Smooth muscle cell of bladder (primary cell): Measurements from ENCODE around the gene KDF1. TPM values are rescaled to one million over a fixed set of nuclear protein-coding genes. Genes with fewer than 3 reads are reported as not detected.

ENCODE experiments used
- total RNA-seq: library from RNA; depleted of rRNA; stranded (reverse); fragments of >200 nt; gene quantifications from 2 replicates; pipeline ENCODE4 v1.2.3, GENCODE V29; 2014

The KDF1 gene
- total RNA-seq, result not detected in 2 replicates

GRCh38 chr1:26959722-26960624, at the start of gene KDF1:
Gene KDF1, minus strand, starts transcription at chr1:26960468. Its CDS starts 8,088 bp downstream, at chr1:26952380.

GRCh38 chr1:26993237-26994019, 33.2 kb upstream of the KDF1 start, which contains the start of gene TRNP1:
Gene TRNP1, plus strand, starts transcription at chr1:26993692. Its CDS starts 95 bp downstream, at chr1:26993787.

GRCh38 chr1:26921540-26922430, 38.5 kb downstream of the KDF1 start, which contains the start of gene NUDC:
Gene NUDC, plus strand, starts transcription at chr1:26921743. Its CDS starts 106 bp downstream, at chr1:26921849.

GRCh38 chr1:26913754-26914619, 46.3 kb downstream of the KDF1 start, which contains the start of gene NR0B2:
Gene NR0B2, minus strand, starts transcription at chr1:26913975. Its CDS starts 35 bp downstream, at chr1:26913940.

GRCh38 chr1:26900001-26900814, 60.1 kb downstream of the KDF1 start, which contains the start of gene GPATCH3:
Gene GPATCH3, minus strand, starts transcription at chr1:26900467. Its CDS starts 25 bp downstream, at chr1:26900442.

Other genes with a start within 250 kb of the KDF1 start
- gene PIGV, start 172.5 kb downstream of the KDF1 start, total RNA-seq, result 18.1 and 22.2 TPM in 2 replicates
- gene ZDHHC18, start 133.8 kb downstream of the KDF1 start, total RNA-seq, result 4.4 and 5.1 TPM in 2 replicates
- 0.28 TPM in 2 replicates for gene SFN, start 97.3 kb downstream of the KDF1 start, total RNA-seq
- 11.1 and 12.1 TPM in 2 replicates for gene GPN2, start 70.2 kb downstream of the KDF1 start, total RNA-seq
- gene GPATCH3, start 60.0 kb downstream of the KDF1 start, total RNA-seq, result 8.4 and 10.1 TPM in 2 replicates
- not detected in 2 replicates for gene NR0B2, start 46.5 kb downstream of the KDF1 start, total RNA-seq
- 21.5 and 31.8 TPM in 2 replicates for gene NUDC, start 38.7 kb downstream of the KDF1 start, total RNA-seq
- 9.7 and 15.7 TPM in 2 replicates for gene TRNP1, start 33.2 kb upstream of the KDF1 start, total RNA-seq
- 1.1 and 1.9 TPM in 2 replicates for gene TENT5B, start 52.4 kb upstream of the KDF1 start, total RNA-seq
- 3.4 and 5.0 TPM in 2 replicates for gene SLC9A1, start 194.7 kb upstream of the KDF1 start, total RNA-seq